Suppressor macrophage (primary cell): ENCODE data around the gene SEPTIN5.

Experiments
- DNase-seq, 4 experiments: peaks; one replicate each; pipeline ENCODE4 v3.0.0-alpha.2; 2020 to 2022

SEPTIN5 gene

DNA sequence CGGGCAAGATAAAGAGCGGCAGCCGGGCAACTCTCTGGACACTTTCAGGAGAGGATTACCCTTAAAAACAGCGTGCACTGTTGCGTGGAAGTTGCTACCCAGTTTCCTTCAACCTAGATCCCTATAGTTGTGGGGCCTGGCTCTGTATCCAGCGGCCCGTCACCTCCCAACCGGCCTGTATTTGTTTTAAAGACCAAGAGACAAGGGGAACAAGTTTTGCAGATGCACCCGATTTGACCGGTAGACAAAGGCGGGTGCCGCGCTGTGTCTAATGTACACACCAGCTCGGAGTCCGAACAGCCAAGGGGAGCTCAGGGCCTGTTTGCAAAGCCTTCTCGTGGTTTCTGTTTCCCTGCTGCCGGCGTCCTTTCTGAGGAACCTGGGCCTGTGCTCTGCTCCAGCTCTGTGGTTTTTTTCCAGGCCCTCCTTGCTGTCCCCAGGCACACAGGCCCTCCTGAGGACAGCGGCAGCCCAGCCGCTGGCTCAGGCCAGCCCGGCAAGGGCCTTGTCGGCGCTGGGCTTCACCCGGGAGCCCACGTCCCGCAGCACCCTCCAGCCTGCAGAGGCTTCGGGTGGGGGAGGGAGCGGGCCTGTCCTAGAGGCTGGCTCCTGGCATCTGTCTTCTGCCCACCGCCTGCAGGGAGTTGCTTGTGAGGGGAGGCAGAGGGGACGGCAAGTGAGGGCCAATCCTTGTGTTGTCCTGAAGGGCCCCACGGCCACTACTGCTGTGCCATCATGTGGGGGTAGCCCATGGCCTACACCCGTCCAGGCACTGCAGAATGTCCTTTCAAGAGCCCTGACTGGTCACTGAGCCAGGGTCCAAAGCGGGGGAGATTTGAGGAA lies 47.6 kb downstream of the SEPTIN5 start:
- no peak for DNase-seq

- DNase-seq = no peak
These were observed 48.5 kb downstream of the SEPTIN5 start for GRCh38 chr22:19762568-19763457.

GRCh38 chr22:19763458-19764298 lies 49.4 kb downstream of the SEPTIN5 start:
- DNase-seq = no peak

DNA sequence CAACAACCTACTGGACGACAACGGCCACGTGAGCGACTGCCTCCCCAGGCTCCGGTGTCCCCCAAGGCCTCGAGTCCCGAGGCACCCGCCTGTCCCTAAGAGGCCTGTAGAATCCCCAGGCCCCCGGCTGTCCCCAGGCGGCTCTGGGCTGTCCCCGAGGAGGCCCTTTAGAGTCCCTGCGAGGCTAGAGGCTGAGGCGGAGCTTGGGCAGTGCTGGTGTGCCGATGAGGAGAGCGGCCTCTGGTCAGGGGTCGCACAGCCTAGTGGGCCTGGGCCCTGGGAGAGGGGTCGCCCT lies 49.9 kb downstream of the SEPTIN5 start:
- no peak for DNase-seq

DNA sequence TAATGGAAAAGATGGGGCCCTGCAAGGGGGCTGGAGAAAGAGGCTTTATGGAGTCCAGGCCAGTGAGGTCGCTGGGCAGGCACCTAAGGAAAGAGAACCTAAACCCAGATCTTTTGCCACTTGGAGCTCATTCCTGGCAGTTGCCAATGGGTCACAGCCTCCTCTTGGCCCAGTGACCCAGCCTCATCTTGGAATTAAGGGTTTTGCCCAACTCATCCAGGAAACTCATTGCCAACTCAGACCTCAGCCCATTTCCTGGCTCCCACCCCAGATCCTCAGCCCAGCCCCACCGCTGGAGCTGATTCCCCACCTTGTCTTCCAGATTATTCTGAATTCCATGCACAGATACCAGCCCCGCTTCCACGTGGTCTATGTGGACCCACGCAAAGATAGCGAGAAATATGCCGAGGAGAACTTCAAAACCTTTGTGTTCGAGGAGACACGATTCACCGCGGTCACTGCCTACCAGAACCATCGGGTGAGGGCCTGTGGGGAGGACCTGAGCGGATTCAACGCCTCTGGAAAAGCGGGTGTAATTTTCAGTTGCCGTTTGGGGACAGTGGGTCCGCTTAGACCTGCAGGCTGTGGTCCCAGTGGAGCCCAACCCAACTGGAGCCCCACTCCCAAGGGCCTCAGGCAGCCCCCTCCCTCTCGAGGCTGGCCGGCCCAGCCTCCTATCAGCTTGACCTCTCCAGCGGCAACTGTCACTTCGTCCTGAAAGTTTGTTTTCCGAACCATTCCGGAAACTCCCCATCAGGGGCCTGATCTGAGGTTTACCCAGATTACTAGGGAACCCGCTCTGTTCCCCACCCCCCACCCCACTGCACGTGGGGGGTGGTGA lies 50.6 kb downstream of the SEPTIN5 start:
- no peak for DNase-seq

- DNase-seq = peak; percentile 73 to 88 (median 84)
These were observed 51.4 kb downstream of the SEPTIN5 start for GRCh38 chr22:19765477-19766239.

GRCh38 chr22:19766240-19766510 lies 51.9 kb downstream of the SEPTIN5 start:
- DNase-seq = peak in 1 of 4 experiments; percentile 51

GRCh38 chr22:19766511-19767426 lies 52.5 kb downstream of the SEPTIN5 start:
- peak; percentile 88 to 93 (median 92) for DNase-seq

DNA sequence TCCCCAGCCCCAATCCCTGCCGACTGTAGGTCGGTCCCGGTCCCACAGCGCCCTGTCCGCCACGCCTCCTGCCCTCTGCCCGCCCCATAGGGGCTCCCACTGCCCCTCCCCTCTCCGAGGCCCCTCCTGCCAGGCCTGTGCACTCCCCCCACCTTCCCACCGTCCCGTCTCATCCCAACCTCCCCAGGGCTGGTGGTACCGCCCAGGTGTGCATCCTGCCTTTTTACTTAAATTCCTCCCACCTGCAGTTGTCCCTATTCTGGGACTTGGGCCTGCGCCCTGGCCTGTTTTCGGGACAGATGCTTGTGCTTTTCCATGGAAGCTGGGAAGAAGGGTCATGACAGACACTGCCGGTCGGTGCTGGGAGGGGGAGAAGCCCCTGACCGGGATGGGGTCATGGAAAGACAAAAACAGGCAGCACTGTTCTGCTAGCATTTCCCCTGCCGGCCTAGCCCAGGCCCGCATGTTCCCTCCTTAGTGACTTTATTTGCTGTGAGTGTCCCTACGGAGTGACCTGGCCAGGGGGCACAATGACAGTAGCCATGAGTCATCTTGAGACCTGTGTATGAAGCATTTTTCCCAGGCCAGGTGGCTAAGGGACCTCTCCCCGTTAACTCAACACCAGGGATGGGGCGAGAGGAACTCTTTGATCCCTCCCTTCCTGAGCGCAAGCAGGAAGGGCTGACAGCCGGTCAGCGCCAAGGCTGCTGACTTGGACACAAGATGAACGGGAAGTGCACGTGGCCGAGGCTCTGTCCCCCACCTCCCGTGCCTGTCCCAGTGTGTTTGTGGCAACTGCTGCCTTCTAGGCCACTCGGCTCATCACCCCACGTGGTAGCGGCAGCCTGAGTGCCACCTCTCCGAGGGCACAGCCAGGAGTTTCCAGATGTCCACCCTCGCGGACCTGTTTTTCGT lies 53.4 kb downstream of the SEPTIN5 start:
- peak; percentile 78 to 87 (median 84) for DNase-seq

- no peak for DNase-seq
These were observed 55.1 kb downstream of the SEPTIN5 start for GRCh38 chr22:19769393-19769715.

GRCh38 chr22:19770349-19771220 lies 56.3 kb downstream of the SEPTIN5 start:
- no peak for DNase-seq

GRCh38 chr22:19772422-19772672 lies 58.0 kb downstream of the SEPTIN5 start:
- no peak for DNase-seq
